ENCODE measurements around the gene CST6.

GRCh38 chr11:66017321-66017720 lies 5.5 kb downstream of the CST6 start:
- TF ChIP-seq CTCF (IDR thresholded peaks at IDR 0.05): no peak
- no peak for TF ChIP-seq POLR2A (IDR thresholded peaks at IDR 0.05)
- TF ChIP-seq EP300 (IDR thresholded peaks at IDR 0.05; ENCODE audit: low read depth): no peak

Measured in transverse colon (tissue), 3 donors.